Measurements from ENCODE around the gene ARHGAP27. TPM values are rescaled to one million over a fixed set of nuclear protein-coding genes. Genes with fewer than 3 reads are reported as not detected.

The ARHGAP27 gene
- total and polyA plus RNA-seq, 12 donors = 15.2 to 65.8 (median 25.3) TPM

DNA sequence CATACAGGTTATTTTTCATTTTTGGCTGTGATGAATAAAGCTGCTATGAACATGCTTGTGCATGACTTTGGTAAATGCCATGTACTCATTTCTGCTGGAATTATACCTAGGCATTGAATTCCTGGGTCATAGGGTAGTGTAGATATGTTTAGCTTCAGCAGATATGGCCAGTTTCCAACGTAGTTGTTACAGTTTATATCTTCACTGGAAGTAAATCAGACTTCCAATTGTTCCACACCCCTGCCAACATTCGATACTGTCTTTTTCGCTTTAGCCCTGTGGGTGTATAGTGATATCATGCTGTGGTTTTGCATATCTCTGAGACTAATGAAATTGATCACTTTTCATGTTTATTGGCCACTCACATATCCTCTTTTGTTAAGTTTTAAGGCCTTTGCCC, 50.4 kb downstream of the ARHGAP27 start:
- peaks cover 0 to 53% (median 22%) of the 10 kb centered on the region in 9 donors for H3K4me1 ChIP-seq
- DNase-seq (no peak), ATAC-seq (no peak)
- H3K4me3 ChIP-seq = no peak overlapping the region
- TF ChIP-seq, protein P1, sequence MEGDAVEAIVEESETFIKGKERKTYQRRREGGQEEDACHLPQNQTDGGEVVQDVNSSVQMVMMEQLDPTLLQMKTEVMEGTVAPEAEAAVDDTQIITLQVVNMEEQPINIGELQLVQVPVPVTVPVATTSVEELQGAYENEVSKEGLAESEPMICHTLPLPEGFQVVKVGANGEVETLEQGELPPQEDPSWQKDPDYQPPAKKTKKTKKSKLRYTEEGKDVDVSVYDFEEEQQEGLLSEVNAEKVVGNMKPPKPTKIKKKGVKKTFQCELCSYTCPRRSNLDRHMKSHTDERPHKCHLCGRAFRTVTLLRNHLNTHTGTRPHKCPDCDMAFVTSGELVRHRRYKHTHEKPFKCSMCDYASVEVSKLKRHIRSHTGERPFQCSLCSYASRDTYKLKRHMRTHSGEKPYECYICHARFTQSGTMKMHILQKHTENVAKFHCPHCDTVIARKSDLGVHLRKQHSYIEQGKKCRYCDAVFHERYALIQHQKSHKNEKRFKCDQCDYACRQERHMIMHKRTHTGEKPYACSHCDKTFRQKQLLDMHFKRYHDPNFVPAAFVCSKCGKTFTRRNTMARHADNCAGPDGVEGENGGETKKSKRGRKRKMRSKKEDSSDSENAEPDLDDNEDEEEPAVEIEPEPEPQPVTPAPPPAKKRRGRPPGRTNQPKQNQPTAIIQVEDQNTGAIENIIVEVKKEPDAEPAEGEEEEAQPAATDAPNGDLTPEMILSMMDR (IDR thresholded peaks at IDR 0.05) = no peak
- H3K9me3 ChIP-seq = no peaks in the 10 kb centered on the region
- intact Hi-C loops (cut with DNase I) = loop anchor here in 3 of 10 donors (5.0 to 10.0 kb wide), 3 partner anchors 85 to 247 kb away; partner anchors contain the start of genes ACBD4 (in 1 of the 3) and PLCD3 (in 1 of the 3)
- H3K27ac ChIP-seq = peak overlapping the region in 4 of 10 donors; percentile 3 to 74 (median 35)
- no peaks in the 10 kb centered on the region for H3K36me3 ChIP-seq
- no peaks in the 10 kb centered on the region for H3K27me3 ChIP-seq
- 17 to 28% methylated on average over 3 of the region's 3 CpGs for WGBS, 2 donors

DNA sequence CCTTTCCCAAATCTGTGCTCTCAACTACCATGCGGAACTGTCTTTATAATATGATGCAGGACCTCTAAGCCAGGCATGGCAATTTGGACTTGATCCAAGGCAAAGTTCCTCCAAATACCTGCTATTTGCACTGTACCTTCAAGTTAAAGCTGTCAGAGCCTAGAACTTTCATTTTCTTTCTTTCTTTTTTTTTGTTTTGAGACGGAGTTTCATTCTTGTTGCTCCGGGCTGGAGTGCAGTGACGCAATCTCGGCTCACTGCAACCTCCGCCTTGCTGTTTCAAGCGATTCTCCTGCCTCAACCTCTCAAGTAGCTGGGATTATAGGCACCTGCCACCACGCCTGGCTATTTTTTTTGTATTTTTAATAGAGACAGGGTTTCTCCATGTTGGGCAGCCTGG, 51.7 kb downstream of the ARHGAP27 start:
- WGBS, 2 donors = 72 to 74% methylated on average over 8 of the region's 8 CpGs
- no peaks in the 10 kb centered on the region for H3K9me3 ChIP-seq
- H3K4me3 ChIP-seq = no peak overlapping the region
- TF ChIP-seq, protein P1 (IDR thresholded peaks at IDR 0.05) = no peak
- intact Hi-C loops (cut with DNase I) = loop anchor here in 3 of 10 donors (5.0 to 10.0 kb wide), 3 partner anchors 84 to 246 kb away; partner anchors contain the start of genes ACBD4 (in 1 of the 3) and PLCD3 (in 1 of the 3)
- peaks cover 0 to 55% (median 23%) of the 10 kb centered on the region in 9 donors for H3K4me1 ChIP-seq
- H3K36me3 ChIP-seq = no peaks in the 10 kb centered on the region
- peak overlapping the region in 7 of 10 donors; percentile 7 to 82 (median 50) for H3K27ac ChIP-seq
- DNase-seq (no peak), ATAC-seq (no peak)
- H3K27me3 ChIP-seq = no peaks in the 10 kb centered on the region

DNA sequence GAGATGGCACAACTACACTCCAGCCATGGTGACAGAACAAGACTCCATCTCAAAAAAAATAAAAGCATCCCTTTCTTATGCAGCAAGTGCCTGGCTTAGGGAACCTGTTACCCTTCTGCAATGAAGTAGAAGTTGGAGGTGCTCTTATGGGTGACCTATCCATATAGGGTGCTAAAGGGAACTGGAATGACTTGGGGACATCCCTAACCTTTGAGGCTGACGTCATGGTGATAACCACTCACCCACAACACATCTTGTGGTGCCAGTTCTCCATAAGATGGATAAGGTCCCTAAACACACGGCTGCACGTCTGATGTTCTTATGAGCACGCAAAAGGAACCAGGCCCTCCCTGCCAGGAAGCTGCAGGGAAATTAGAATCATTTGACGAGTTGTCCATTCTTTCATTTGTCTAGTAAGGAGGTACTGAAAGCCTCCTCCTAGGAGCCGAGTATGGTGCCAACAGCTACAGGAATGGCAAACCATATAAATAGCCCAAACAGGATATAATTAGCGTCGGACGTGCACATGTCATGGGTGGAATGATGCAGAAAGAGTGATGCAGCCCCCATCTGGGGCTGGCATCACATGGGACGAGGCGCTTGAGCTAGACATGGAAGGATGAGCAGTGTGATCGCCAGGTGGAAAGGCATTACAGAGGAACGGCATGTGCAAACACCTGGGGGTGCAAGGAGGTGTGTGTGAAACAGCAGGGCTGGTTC, 52.5 kb downstream of the ARHGAP27 start:
- ATAC-seq (peak in 6 of 8 donors; percentile 46 to 81 (median 70)), DNase-seq (no peak)
- intact Hi-C loops (cut with DNase I) = loop anchor here in 3 of 10 donors (5.0 to 10.0 kb wide), 3 partner anchors 83 to 245 kb away; partner anchors contain the start of genes ACBD4 (in 1 of the 3) and PLCD3 (in 1 of the 3)
- Histone ChIP-seq H3K4me3 (no peak overlapping the region), H3K27ac (peak overlapping the region in 7 of 10 donors; percentile 7 to 82 (median 50)), H3K4me1 (peaks cover 0 to 54% (median 18%) of the 10 kb centered on the region in 9 donors), H3K36me3 (no peaks in the 10 kb centered on the region), H3K27me3 (no peaks in the 10 kb centered on the region), H3K9me3 (no peaks in the 10 kb centered on the region)
- TF ChIP-seq, protein P1 (IDR thresholded peaks at IDR 0.05) = no peak
- WGBS, 2 donors = 37 to 49% methylated on average over 13 of the region's 13 CpGs

DNA sequence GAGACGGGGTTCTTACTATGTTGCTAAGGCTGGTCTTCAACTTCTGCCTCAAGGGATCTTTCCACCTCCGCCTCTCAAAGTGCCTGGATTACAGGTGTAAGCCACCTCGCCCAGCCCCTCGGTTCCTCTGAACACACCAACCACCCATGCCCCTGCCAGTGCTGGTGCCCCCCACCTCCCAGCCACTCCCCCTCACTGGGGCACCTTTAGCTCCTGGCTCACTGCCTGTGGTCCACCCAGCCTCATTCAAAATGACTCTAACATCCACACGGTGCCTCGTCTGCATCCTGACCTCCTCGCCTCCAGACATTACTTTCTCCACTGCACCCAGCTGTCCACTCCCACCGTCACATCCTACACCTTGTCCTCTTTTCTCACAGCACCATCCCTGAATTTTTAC, 55.3 kb downstream of the ARHGAP27 start:
- ATAC-seq (no peak), DNase-seq (no peak)
- 87 to 90% methylated on average over 8 of the region's 8 CpGs for WGBS, 2 donors
- Histone ChIP-seq H3K4me3 (no peak overlapping the region), H3K36me3 (no peaks in the 10 kb centered on the region), H3K4me1 (peaks cover 0 to 57% (median 18%) of the 10 kb centered on the region in 9 donors), H3K9me3 (no peaks in the 10 kb centered on the region), H3K27me3 (no peaks in the 10 kb centered on the region), H3K27ac (no peak overlapping the region)
- TF ChIP-seq, protein P1 (IDR thresholded peaks at IDR 0.05) = no peak
- intact Hi-C loops (cut with DNase I) = loop anchor here in 3 of 10 donors (5.0 to 10.0 kb wide), 3 partner anchors 63 to 100 kb away; partner anchors contain the start of gene MAP3K14 (in 2 of the 3)
